ENCODE data around the gene SEC16A.

Gene SEC16A

GRCh38 chr9:136402067-136402466, 80.8 kb downstream of the SEC16A start:
- DNase-seq (ENCODE audit: low read depth in 3 of 3, low spot score in 1 of 3): no peak

DNA sequence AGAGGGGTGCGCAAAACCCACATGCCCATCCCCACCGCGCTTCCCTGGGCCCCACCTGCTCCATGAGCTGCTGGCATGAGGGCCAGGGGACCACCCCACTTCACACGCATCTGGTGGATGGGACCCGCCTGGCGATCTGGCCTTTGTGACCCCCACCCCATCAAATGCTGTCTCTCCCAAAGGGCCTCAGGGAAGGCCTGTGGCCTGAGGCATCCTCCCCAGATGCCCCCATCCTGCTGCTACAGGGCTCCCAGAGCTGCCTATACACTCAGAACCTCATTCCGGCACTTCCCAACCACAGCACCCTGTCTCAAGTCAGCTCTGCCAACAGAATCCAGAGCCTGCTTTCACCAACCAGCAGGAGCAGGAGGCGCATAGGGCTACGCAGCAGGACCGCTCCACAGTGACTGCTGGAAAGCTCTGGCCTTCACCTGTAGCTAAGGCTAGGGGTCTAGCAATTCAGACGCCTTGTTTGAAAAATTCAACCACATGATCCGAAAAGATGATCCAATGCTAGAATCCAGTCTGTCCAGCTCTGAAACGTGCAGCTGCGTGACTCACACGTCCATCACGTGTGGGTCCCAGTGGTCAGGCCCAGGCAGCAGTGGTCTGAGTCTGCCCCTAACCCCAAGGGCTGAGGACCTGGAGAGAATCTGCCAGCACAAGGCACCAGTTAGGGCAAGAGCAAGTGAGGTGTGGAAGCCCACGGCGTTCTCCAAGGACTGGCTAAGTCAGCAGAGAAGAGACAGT, 81.5 kb downstream of the SEC16A start:
- no peak for DNase-seq (ENCODE audit: low read depth in 3 of 3, low spot score in 1 of 3)

DNA sequence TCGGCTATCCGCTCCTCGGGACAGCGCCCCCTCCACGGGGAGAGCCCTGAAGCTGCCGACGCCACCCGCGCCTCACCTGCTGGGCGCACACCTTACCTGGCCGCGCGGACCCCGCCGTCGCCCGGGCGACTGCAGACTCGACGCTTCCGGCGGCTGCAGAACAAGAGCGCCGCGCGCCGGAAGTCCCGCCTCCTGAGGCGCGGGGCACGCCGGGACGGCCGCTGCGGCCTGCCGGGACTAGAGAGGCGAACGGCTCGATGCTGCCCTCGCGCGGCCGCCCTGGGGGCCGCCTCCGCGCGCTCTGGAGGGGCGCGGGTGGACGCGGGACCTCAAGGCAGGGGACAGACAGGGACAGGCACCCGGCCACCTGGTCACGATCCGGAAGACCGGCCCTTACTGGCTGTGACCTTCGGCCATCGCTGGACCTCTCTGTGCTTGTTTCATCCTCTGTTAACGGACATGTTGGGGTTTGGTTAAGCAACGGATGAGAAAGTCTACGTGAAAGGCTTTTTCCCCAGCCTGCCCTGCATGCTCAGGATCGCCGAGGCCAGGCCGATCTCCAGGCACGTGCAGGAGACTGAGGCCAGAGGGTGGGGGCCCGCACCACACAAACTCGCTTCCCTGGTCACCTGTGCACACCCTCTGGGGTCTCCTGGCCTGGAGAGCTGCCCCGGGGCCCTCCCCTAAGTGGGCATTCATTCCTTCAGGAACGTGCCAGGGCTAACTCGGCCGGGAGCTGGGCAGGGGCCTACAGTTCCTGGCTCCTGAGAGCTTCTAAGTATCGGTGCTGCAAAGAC, 82.6 kb downstream of the SEC16A start, which contains the start of gene SNAPC4:
Gene SNAPC4, minus strand, starts transcription at position 133 of the 797 bp plus-strand sequence. CDS start 1,742 bp downstream, outside the sequence.
- peak; percentile 59 to 84 (median 72) for DNase-seq (ENCODE audit: low read depth in 3 of 3, low spot score in 1 of 3)

GRCh38 chr9:136399176-136400037, 83.4 kb downstream of the SEC16A start:
- DNase-seq (ENCODE audit: low read depth in 3 of 3, low spot score in 1 of 3): no peak

DNA sequence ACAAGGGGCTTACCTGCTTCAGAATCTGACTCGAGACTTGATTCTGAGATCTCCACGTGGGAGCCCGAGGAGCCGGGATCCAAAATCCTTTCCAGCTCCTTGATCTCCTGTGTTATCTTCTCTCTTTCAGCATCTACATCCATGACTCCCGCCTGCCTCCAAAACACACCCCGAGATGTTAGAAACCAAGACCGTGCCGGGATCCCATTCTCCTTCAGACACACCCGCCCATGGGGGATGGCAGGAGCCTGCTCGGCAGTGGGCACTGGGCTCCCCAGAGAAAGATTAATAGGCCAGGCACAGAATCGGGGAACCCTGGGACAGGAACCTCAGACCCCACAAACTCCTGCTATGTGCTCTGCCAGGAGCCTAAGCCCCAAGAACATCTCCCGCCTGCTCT, 84.6 kb downstream of the SEC16A start:
- DNase-seq (ENCODE audit: low read depth in 3 of 3, low spot score in 1 of 3): no peak

- DNase-seq (ENCODE audit: low read depth in 3 of 3, low spot score in 1 of 3): no peak
Observed at GRCh38 chr9:136397643-136398042, 85.2 kb downstream of the SEC16A start.

- DNase-seq (ENCODE audit: low read depth in 3 of 3, low spot score in 1 of 3): no peak
Observed at GRCh38 chr9:136396219-136396515, 86.7 kb downstream of the SEC16A start.

- no peak for DNase-seq (ENCODE audit: low read depth in 3 of 3, low spot score in 1 of 3)
Observed at GRCh38 chr9:136395345-136396218, 87.3 kb downstream of the SEC16A start.

GRCh38 chr9:136395020-136395340, 87.9 kb downstream of the SEC16A start:
- DNase-seq (ENCODE audit: low read depth in 3 of 3, low spot score in 1 of 3): no peak

GRCh38 chr9:136394312-136395019, 88.4 kb downstream of the SEC16A start:
- DNase-seq (ENCODE audit: low read depth in 3 of 3, low spot score in 1 of 3): no peak

DNA sequence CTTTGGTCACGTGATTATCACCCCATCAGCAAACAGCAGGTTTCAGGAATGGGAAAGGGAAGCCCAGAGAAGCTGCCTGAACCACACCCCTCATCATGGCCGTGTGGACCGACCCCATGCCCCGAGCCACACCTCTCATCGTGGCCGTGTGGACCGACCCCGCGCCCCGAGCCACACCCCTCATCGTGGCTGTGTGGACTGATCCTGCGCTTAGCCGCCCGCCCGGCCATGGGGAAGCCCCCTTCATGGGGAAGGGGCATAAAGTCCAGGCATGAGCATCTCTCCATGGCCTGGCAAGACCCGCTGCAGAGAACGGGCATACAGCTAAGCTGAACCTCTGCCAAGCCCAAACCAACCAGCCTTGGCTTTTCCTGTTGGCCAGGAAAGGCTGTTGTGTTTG, 89.3 kb downstream of the SEC16A start:
- no peak for DNase-seq (ENCODE audit: low read depth in 3 of 3, low spot score in 1 of 3)

DNA sequence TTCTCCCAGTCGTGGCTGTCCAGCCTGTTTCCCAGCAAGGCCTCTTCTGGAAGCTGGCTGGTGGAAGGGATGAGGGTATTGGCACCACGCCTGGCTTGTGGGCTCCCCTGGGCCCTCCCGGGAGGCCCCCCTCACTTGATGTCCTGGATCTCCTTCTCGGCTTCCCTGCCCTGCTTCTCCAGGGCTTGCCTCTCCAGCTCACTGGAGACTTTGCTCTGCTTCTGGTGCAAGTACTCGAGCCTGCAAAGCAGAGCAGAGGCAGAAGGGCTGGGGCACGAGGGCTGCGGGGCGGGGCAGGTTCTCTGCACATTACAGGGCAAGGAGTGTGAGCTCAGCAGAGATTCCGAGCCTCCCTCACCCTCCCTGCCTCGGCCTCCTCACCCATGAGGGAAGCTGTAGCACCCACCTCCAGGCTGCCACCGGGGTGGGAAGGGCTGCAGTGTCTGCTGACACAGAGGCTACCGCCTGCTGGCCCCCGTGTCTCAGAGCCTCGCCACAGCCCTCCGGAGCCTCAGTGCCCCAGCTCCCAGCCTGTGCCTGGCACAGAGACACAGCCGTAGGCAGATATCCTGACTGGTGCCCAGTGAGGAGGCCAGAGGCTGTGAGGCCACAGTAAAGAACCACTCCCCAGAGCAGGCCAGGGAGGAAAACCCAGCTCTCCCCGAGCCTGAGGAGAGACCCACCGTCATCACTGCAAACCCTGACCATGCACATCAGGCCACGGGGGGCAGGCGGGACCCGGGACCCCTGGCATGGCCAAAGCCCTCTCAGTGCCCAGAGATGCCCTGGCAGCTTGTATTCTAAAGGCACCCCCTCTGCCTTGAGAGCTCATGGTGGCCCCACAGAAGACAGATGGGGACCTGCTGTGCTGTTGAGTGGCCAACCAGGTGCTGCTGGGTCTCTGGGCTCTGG, 90.0 kb downstream of the SEC16A start:
- no peak for DNase-seq (ENCODE audit: low read depth in 3 of 3, low spot score in 1 of 3)

DNA sequence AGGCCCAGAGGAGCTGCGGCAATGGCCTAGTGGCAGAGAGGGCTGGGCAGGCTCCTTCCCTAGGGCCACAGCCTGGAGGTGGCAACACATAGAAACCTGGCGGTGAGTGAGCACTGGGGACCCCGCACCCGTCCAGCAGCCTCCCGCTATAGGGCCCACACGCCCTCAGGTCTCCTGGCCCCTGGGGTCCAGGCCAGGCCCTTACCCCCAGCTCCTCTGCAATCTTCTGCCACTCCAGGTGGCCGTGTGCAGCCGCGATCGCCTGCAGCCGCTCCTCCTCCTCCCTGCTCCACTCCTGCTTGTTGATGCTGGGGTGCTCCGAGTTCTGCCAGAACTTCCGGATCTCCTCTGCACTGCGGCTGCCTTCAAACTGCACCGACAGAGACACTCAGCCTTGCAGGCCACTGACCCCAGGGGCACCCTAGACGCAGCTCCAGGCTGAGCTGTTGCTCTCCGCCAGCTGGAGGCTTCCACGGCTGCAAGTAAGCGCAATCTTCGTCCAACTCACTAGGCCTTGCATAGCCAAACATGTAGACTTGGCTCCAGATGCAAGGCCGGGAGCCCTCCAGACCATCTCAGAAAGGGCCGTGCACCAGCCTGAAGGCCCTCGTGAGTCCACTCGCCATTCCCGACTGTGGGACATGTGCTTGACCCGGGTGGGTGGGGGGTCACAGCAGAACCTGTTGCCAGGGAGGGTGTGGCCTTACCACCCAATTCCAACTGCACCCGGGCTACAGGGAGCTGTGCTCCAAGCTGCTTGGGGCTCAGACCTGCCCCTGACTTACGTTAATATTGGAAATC, 90.9 kb downstream of the SEC16A start:
- no peak for DNase-seq (ENCODE audit: low read depth in 3 of 3, low spot score in 1 of 3)

All from stimulated activated CD4-positive, alpha-beta T cell treated with anti-CD3 and anti-CD28 coated beads, TNF-alpha, amount 100 ng/mL, for 1 hour (primary cell).